NCI-H82 (cell line): ENCODE measurements around the gene CCDC33.

Experiments
- DNase-seq: peaks from one replicate; lab custom pipeline; 2025; lab: John Stamatoyannopoulos, UW

CCDC33 gene

DNA sequence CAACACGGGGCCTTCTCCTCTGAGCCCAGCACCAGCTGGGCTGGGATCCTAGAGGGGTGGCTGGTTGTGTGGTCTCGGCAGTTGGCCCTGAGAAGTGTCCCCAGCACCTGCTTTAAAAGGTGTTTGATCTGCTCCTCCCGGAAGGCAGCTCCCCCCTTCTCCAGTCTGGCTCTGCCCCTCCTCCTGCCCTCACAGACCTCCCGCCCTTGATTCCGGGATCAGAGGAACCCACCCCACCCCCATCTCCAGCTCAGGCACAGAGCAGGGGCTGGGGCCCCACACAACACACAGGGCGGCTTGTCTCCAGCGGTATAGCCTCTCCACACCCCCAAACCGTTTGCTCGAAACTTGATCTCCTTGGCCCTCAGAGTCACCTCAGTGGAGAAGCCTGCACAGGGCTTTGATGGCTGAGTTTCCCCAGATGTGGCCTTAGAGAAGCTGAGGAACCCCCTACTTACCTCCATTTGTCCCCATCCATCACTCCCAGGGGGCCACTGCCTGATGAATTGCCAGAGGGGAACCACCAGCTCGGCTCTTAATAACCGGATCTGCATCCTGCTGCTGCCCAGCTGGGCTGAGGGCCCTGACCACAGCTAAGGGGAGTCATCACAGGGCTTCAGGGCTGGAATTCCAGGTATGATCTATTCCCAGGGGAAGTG, 27.1 kb upstream of the CCDC33 start:
- DNase-seq: peak; percentile 84

DNA sequence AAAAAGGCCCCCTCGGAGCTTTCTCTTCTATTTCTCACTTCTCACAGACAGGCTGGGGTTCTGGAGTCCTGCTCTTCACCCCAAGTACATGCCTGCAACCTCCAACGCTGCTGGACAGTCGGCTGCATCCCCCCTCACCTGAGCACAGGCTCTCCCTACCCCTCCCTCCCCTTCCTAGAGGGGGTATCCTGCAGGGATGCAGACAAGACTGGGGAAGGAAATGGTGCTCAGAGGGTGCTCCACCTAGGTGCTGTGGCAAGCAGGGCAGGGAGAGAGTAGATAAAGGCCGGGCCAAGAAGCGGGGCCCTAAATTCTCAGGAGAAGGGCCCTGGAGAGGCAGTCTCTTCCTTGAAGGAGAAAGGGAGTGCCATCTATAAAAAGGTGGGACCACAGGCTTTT, 26.6 kb upstream of the CCDC33 start:
- no peak for DNase-seq

DNA sequence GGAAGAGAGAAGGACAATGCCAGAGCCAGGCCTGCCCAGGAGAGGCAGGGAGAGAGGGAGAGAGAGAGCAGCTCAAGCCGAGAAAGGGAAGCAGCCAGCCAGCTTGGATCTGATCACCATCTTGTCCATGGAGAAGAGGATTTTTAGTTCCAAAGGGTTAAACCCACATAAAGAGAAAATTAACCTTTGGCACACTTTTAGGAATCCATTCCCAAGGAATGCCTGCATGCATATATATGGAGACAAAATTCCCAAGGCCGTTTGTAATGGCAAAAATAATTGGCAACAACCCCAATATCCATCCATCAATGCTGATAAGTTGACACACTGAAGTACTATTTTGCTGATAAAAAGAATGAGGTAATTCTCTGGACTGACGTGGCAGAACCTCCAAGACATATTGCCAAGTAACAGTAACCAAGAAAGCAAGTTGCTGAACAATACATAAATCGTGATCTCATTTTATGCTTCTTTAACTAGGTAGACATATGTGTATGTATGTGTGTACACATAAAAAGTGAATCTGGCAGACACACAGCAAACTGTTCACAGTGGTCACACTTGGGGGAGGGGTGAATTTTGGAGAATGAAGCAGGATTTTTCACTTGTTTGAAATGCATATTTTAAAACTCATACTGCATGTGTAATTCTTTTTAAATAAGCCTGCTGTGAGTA, 26.0 kb upstream of the CCDC33 start:
- no peak for DNase-seq

DNA sequence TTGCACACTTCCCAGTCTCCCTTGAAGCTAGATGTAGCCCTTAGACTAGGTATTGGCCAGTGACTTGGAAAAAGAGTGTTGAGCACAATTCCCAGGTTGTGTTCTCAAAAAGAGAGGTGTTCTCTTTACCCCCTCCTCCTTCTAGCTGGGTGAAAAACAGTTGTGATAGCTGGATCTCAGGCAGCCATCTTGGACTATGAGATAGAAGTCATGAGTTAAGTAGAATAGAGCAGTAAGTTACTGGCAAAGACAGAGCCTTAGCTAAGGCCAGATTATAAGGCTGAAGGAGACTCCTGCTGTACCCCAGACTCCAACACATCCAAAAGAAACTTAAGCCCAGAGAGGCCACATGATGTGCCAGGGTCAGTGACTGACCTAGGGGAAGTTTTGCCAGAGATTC, 25.4 kb upstream of the CCDC33 start:
- DNase-seq: no peak

DNA sequence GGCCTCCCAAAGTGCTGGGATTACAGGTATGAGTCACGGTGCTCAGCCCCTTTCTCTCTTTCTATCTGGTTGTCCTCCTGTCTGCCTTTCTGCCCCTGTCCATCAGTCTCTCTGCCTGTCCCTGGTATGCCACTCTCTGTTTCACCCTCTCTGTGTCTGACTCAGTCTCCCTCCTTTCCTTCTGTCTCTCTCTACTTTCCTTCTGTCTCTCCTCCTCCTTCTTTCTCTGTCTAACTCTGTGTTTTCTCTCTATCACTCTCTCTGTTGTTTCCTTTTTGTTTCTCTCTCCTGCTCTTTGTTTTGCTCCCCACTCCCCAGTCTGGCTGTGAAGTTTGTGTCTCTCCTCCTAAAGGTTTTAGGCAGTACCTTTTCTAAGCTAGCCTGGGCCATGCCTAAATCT, 24.5 kb upstream of the CCDC33 start:
- no peak for DNase-seq

DNA sequence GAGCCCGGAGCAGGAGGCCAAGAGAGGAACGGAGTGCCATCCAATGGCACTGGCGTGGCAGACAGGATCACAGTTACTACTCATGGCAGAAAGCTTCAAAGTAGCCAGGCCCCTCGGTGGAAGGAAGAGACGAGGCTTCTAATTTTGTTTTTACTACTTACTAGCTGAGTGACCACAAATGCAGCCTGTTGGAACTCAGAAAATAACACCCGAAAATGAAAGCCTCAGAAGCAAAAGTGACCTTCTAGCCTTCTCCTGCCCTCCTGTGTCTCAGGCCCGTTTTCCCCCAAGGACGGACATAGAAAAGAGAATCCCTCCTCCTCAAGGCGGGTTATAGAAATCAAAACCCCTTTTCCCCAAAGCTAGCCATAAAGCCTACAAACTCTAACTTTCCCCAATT, 23.6 kb upstream of the CCDC33 start:
- no peak for DNase-seq

DNA sequence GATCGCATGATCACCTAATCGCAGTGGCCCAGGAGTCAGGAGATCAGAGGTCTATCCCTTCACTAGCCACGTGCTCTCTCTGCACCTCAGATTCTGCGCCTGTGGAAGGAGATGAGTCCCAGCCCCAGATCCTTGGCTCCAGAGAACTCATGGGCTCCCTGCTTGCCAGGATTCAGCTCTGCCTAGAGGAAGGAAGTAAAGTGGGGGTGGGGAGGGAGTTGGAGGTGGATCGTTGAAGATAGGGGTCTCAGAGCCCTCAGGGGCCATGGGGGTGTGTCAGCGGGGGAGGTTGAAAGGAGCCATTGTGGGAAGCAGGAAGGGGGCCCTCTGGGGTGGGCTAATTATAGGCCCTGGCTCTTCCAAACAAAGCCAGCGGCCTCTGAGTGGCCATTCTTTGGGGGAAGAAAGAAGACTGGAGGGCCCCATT, 22.3 kb upstream of the CCDC33 start:
- DNase-seq: no peak

DNA sequence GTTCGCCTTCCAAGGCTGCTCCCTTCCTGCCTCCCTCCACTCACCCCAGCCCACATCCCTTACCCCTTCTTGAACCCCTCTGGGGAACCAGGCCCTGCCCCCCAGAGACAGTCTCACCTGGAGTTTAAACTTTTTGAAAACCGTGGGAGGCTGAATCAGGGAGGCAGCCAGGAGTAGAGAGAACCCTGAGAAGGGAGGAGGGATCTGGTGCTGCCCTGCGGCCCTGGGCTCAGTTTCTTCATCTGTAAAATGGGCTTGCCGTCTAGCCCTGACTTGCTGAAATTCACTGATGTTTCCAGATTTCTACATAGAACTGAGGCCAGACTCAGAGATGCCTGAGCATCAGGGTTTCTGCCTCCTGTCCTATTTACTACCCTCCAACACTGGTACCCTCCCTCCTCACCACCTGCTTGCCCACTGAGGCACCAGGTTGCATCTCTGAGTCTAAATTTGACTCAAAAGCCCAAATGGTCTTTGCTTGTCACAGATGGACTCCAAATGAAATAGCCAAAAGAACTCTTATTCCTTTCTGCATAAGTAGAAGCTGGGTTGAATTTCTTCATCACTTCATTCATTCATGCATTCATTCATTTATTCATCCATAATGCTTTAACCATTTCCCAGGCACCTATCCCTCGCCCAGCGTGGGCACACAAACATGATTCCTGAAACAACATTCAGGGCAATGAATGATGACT, 21.7 kb upstream of the CCDC33 start:
- no peak for DNase-seq

DNA sequence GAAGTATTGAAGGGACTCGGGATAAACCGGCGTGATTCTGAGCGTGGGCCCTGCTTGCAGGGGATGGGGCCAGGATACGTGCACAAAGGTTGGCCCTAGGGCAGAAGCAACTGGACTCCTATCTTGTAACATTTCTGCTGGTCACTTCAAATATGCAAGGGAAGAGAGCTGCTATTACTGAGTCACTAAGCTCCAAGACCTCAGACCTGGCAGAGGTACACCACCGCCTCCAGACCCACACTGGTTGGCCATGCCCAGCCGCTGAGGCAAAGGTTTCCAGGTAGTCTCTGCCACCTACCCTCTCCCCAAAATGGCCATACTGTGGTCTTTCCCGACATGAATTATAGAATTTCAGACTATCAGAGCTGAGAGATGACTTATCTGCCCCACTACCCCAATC, 20.2 kb upstream of the CCDC33 start:
- no peak for DNase-seq

DNA sequence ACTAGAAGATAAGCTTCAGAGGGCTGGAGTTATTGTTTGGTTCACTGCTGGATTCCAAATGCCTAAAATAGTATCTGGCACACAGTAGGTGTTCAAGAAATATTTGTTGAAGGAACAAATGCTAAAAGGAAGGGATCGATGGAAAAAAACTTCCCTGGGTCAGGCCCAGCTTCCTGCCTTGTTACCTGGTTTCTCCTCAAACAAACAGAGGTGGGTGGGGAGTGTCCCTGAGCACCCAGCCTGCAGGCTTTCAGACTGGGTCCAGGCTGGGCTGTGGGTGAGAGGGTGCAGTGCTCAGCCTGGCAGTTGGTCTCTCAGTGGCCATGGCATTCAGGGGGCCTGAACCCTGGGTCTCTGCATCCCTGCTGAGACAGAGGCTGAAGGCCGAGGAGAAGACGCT, 19.2 kb upstream of the CCDC33 start:
- no peak for DNase-seq

DNA sequence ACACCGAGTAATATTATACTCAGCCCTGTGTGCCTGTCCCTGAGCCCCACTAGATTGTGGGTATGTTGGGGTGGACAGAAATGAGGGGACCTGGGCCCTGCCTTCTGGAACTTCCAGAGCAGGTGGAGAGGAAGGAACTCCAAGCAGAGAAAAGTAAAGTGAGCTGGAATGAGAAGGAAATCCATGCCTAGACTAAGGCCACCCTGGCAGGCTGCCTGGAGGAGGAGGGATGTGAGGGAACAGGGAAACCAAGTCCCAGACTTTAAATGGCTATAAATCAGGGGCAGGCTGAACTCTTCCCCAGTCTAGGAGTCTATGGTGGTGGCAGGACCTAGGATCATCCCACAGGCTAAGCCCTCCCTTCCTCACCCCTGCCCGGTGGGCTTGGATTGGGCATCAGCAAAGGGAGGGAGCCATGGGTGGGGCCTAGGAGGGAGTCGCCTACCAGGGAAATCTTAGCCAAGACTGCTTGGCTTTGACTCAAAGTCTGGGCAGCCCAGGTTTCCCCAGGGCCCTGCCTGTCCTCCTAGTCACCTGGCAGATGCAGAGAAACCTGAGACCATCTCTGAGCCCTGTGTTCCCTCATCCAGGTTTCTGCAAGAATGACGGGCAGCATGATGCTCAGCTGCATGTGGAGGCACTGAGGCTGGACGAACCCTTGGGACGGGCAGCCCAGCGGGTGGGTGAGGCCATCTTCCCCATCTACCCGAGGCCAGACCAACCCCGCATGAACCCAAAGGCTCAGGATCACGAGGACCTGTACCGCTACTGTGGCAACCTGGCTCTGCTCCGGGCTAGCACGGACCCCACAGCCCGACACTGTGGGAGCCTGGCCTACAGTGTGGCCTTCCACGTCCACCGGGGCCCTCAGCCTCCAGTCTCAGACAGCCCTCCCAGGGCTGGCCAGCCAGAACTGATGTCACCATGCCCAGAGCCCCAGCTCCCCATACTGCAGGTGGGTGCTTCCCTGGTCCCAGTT, 17.9 kb upstream of the CCDC33 start:
- no peak for DNase-seq

DNA sequence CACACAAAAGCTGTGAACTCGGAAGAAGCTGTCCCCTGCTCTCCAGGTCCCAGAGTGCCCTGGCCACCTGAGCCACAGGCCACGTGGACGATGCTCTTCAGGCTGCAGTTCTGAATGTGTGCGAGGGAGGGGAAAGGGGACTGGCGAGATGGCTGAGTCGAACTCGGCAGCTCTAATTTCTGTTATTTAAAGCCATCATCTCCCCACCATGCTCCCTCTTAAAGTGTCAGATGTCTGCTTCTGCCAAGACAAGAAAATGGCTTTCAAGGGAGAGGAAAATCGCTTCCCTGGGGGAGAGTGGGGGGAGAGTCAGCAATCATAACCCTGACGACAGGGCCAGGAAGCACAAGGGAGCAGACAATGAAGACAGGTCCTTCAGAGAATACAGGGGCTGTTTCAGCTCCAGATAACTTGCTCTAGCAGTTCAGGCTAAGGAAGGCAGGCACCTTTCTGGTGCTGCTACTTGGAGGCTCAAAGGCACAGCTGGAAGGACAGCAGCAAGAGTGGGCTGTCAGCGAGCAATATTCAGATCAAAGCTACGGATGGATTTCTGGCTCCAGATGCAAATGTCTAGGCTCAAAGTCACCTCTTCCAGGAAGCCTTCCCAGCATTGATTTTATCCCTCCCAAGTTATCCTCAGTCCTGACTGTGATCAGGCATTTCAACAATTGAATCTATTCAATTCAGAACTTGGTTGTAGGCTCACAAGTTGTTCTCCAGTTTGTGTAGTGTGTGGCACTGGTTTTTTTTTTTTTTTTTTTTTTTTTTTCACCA, 15.5 kb upstream of the CCDC33 start:
- DNase-seq: no peak

DNA sequence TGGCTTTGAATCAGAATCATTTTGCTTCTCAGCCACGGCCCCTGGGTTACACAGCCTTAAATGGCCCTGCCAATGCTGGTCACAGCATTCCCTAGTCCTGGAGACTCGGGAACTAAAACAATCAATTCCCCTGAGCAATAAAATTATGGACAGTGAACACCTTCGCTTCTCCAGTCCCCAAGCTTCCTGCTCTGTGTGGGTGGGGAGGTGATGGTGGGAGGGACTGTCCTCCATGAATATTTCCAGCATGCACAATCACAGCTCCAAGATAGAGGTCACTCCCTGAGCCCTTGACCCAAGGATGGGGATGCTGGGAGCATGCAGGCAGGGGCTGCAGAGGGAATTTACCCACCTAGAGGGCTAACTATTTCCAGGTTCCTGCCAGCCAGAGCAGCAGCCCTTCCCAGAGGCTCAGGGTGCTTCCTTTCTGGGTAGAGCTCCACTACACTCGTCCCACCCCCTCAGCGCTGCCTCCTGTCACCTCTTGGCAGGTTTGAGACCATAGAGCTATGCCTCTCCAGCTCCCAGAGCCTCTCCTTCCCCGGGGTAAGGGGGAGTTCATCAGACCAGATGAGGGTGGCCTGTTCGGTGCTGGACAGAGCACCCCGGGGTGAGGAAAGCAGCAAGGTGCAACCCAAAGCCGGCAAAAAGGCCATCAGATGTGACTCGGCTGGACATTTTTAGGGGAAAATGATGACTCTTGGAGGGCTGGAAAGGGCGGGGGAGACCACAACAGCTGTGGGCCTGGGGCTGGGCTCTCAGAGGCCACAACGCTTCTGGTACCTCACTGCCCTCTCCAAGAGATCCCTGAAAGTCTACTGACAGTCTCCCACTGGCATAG, 14.5 kb upstream of the CCDC33 start:
- peak; percentile 68 for DNase-seq

DNA sequence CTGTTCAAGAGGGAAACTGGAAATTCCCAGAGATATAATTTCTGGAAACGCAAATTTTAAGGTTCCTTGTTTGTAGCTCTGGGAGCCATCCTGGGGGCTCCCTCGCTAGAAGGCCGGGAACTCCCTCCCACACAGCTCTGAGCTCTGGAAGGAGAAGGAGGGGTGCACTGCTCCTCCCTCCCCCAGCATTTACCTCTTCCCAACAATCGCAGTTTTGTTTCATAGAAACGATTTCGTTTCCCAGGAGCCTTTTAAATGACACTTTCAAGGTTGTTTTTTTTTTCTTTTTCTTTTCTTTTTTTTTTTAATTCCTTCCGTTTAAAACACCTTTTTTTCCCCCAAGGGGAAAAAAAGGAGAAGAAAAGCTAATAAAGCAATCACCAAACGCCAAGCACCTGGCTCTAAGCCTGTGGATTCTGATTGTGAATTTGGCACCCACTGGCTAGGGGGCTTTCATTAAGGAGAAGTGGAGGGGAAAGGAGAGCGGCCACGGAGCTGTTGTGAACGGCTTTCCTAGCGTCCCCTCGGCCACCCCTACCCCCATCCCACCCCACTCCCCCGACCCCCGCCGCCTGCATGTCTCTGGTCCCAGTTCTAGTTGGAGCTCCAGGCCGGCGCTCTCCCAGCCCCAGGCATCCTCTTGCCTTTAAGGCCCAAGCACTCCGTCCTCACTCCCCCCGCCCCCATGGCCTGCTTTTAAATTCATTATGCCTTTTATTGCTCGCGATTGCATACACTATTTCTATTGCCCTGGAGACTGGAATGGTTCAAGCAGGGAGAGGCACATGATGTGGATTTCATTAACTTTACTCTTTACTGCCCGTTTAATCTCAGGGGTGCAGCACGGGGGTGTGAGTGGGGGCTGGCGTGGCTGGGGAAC, 13.6 kb upstream of the CCDC33 start:
- DNase-seq: peak; percentile 45

DNA sequence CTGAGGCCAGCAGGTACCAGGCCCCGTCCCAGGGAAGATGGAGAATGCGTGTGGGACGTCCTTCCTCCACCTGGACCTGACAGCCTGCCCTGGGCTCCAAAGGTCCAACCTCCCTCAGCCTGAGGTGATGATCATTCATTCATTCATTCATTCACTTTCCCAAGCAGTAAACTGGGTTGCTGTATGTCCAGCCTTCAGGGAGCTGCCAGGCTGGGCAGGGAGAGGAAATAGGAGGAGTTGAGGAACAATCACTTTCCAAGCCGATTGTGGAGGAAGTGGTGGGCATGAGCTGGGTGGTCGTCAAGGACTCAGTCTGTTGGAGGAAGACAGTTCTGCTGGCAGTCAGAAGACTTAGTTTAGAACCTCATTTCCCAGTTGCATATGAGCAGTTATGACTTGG, 10.2 kb upstream of the CCDC33 start:
- no peak for DNase-seq

DNA sequence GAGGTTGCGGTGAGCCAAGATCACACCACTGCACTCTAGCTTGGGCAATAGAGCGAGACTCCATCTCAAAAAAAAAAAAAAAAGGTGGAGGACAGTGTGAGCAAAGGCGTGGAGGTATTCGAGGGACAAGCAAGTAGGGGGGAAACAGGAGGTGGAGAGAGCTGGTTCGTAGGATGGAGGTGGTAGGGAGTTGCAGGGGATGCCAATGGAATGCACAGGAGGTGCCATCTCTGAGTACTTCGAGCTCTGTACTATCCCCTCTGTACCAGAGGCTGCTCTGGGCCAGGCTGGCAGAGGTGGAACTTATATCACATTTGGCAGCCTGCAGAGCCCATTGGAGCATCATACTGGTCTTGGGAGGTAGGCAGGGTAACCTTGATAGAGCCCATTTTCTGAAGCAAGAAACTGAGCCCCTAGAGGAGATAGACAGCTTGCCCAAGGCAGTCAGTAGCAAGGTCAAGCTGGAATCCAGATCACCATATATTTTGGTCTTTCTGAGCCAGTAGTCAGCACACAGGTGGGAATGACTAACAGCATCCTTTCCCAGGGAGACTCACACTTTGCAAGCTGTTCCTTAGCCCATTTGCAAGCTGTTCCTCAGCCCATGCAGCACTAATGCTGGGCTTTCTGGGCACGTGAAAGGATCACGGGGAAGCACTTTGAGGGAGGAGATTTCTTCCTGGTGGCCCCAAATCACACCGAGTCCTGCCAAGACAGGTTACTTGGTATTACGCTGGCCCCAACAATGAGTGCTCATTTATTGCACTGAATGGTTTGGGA, 9.2 kb upstream of the CCDC33 start:
- peak; percentile 87 for DNase-seq

DNA sequence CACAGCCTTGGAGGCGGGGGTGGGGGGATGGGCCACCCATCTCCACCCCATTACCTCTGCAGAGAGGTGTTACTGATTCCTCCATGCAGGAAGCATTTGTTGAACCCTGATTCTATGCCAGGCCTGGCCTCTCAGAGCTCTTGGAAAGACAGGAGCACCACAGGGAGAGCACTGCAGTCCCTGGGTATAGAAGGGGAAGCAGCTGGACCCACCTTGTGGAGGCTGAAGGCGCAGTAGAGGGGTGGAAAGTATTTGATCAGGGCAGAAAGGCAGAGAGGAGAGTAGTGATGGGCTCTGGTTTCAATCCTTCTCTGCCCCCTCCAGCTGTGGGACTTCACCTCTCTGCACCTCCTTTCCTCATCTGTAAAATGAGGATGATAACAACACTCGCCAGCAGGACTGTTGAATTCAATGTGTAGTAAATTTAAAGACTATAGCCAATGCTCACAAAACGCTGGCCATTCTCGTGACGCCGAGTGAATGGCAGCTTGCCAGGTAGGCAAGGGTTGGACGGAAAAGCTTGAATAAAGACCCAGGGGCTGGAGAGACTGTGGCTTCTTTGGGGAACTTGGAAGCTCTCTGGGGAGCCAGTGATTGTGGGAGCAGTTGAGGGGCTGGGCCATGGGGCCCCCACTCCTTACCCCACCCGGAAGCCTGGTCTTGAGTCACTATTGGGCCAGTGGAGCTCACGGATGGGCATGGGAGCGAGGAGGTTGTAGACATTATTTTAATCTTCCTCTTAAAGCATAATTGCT, 8.0 kb upstream of the CCDC33 start:
- DNase-seq: peak; percentile 76

DNA sequence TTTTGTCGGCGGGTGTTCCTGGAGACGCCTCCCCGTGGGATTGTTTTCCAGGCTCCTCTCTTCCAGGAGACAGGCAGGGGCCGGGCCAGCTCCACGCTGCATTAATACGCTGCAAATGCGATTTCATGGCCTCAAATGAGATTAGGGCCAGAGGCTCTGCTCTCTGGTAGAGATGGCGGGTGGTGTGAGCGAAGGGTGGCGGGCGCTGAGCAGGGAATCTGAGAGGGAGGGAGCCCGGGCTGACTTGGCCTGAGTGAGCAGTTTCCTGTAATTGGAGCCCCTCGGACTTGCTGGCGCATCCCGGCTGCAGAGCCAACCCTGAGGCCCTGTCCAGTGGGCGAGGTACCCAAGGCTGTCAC, 7.4 kb upstream of the CCDC33 start:
- peak; percentile 100 for DNase-seq
